Fibroblast of gingiva (primary cell): ENCODE measurements around the gene GDF11.
A peak's percentile ranks its signal among the peaks of the same experiment; 100 is the strongest.

Source experiments
- DNase-seq: peaks from one replicate; pipeline ENCODE4 v3.0.0-alpha.2; 2011; ENCODE audit warnings: low read depth

Gene GDF11

DNA sequence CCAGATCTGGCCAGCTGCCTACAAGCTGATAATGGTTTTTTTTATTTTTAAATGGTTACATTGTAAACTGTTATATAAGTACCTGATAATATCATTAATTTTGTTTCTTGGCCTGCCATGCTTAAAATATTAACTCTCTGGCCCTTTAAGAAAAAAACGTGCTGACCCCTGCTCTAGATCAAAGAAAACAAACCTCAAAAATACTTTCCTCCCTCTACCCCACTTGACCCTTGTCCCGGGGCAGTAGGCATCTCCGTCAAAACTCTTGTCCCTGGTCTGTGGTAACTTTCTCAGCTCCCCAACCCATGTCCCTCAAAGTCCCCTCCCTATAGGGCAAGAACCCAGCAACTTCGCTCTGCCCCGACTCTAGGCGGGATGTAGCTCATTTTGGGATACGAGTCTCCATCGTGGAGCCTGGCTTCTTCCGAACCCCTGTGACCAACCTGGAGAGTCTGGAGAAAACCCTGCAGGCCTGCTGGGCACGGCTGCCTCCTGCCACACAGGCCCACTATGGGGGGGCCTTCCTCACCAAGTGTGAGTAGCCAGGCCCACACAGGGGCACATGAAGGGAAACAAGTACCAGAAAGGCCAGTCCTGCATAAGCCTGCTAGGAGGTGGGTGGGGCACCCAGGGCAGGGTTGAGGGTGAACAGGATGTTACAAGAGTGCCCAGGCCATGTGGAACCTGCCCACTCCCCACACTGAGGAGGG, 19.3 kb upstream of the GDF11 start:
- peak; percentile 43 for DNase-seq

DNA sequence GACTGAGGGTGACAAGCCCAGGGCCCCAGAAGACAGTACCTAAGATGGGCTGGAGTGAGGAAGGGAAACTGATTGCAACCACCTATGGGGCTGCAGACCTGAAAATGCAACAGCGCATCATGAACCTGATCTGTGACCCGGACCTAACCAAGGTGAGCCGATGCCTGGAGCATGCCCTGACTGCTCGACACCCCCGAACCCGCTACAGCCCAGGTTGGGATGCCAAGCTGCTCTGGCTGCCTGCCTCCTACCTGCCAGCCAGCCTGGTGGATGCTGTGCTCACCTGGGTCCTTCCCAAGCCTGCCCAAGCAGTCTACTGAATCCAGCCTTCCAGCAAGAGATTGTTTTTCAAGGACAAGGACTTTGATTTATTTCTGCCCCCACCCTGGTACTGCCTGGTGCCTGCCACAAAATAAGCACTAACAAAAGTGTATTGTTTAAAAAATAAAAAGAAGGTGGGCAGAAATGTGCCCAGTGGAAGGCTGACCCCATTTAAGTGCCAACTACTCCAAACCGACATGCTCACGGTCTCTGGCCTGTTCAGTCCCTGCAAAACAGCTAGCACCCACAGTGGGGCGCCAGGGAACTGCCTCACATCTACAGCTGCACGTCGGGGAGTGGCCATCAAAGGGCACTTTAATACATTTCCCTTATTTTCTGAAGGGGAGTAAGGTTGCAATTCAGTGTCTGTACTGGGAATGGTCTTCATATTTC, 18.5 kb upstream of the GDF11 start:
- peak; percentile 77 for DNase-seq

DNA sequence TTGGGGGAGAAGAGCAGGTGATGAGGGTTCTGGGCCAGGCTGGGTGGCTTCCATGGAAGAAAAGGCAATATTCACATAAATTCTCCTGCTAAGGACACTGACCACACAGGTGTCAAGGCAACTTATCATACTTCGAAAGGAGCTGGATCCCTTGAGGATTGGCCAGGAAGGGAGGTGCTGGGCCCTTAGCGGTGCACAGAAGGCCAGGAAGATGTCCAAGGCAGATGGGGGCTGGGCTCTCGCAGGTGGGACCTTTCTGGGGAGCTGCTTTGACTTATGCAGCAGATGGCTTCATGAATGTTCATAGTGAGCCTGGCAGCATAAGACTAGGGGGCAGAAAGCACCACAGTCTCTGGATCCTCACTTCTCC, 18.0 kb upstream of the GDF11 start:
- no peak for DNase-seq

DNA sequence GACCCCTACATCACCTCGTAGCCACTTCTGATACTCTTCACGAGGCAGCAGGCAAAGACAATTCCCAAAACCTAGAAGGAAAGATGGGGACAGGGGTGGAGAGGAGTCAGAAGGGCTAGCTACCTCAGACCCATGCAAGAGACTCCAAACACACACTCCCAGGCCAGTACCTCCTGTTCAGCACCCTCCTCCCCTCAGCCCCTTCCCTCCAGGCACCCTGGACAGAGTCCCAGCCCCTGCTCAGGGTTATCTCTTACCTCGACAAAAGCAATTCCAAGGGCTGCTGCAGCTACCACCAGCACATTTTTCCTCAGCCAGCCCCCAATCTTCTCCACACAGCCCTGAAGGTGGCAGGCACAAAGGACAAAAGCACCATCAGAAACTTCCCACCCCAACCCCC, 17.4 kb upstream of the GDF11 start:
- no peak for DNase-seq

DNA sequence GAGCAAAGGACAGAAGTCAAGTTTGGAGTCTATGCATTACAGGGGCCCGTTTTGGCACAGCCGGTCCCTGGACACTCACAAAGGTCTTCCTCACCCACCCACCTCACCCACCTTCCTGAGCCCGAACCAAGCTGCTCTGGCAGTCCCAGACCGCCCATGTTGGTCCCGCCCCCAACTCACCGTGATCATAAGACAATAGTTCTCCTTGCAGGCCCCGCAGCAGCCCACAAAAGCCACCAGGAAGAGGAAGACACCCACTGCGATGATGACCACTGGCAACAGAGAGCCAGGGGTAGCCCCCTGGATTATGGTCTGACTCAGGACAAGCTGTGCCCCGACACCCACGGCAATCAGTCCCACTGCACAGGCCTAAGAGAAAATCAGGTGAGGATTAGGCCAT, 16.0 kb upstream of the GDF11 start:
- no peak for DNase-seq

DNA sequence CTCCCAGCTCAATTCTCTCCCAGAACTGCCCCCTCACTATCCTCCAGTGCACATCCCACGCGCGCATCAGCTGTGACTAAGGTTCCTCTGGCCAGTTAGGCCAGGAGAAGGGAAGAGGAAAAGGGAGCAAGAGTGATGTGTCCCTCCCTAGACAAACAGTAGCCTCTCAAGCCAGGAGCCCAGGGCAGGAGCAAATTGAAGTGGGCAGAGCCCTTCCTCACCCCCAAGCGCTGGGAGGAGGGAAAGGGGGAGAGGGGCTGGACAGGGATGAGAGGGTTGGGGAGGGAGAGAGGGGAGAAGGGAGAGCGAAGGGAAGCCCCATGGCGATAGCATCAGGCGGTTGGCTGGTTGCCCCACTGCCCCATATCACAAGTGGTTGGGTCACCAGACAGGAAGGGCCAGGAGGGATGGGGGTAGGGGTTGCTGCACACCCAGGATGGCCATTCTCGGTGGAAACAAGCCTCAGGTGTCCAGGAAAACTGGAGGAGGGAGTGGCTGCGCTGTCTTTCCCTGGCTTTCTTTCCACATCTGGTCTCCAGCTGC, 15.2 kb upstream of the GDF11 start:
- peak; percentile 65 for DNase-seq

DNA sequence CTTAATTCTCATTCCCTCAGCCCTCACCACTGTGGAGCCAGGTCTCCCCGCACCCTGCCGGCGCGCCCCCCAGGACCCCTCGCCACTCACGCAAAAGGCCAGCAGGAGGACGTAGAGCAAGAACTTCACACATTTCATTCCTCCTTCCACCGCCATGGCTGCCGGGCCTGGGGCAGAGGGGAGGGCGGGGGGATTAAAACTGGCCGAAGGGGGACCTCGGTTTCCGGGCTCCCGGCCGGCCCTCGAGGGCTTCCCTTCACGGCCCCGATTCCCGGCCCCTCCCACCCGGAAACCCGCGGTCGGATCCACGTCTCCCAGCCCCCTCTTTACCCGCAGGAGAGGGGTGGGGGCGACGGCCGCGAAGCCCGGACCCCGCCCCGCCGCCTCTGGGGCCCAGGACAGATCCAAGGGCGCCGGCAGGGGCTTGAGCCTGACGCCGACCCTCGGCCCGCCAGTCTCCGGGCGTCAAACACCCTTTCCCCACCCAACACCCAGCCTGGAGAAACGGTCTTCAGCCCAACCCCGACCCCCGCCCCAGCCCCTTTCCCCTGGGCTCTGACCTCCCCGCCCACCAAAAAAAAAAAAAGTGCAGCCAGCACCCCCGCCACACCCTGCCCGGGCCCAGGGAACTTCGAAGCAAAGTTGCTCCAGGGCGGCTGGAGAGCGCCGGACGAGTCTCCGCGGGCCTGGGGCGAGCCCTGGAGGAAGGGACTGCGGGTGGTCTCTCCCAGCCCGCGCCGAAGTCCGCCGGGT, 14.6 kb upstream of the GDF11 start:
- DNase-seq: peak; percentile 66

DNA sequence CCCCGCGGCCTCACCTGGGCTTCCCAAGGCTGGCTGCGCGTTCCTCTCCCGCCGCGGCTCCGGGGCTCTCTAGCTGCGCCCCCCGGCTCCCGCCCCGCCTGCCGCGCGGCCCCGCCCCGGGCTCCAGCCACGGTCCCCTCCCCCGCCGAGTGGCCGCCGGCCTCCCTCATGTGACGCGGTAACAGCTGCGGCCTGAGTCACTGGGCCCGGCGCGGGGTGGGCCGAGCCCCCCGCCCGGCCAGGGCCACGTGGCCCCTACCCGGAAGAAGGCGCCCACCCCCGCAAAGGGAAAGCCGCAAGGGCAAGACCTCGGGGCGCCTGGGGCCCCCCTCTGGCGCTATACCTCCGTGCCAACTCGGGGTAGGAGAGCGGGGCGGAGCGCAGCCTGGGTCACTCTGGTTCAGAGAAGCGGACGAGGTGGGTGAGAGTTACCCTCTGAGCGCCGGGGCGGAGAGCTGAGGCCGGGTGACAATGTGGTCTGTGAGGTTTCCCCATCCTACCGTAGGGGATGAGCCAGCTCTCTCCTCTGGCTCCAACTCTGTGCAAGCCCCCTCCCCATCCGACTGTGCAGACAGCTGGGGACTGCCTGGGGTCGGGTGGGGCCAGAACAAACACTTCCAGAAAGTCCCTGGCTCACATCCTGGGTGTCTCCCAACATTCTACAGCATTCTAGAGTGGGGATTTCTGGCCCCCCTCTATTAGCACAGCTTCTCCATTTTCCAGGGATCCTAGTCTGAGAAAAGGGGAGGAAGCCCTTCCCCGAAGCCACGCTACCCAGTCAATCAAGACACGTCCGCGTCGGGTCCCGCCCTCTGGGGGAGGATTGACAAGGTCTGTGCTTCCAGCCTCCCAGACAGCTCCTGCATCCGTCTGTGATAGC, 13.7 kb upstream of the GDF11 start, which contains the start of gene CD63:
TSS of gene CD63 (minus strand) at position 71 of the 880 bp plus-strand sequence. CDS start 668 bp downstream, outside the sequence.
- peak; percentile 95 for DNase-seq

DNA sequence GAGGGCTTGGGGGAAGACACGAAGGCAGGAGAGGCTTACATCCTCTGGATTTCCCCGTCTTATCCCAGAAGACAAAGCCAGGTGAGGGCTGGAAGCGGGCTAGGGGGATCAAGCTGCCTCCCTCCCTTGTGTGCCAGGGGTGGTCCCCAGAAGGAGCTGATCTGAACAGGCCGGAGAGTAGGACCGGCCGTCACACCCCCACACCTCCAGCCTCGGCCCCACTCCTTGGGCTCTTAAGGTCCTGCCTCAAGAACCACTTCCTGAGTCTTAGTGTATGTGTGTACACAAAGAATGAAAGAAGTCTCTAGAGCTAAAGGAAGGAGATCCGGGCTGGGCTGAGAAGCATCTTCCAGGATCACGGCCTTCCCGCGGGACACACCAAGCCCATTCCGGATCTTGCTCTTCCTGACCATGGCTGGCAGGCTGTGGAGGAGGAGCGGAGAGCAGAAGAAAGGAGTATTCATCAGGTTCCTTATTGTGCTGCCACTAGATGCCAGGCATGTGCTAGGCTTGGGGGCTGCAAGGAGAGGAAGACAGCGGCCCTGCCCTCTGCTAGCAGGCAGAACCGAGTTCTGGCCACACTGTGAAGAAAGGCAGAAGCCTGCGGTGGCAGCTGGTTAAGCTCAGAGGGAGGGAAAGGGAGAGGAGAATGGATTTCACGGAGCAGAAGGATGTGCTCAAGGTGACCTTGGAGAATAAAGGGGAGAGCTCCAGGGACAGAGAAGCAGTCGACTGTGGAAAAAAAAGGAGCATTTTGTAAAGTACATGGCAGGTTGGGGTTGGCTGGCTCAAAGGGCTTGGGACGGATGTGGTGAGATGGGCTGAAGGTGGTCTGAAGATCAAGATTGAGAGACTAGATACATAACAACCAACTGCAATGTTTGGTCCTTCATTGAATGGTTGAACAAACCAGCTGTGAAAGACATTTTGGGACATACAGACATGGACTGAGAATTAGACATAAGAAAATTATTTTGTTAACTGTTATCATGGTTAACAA, 12.8 kb upstream of the GDF11 start:
- DNase-seq: peak; percentile 52

DNA sequence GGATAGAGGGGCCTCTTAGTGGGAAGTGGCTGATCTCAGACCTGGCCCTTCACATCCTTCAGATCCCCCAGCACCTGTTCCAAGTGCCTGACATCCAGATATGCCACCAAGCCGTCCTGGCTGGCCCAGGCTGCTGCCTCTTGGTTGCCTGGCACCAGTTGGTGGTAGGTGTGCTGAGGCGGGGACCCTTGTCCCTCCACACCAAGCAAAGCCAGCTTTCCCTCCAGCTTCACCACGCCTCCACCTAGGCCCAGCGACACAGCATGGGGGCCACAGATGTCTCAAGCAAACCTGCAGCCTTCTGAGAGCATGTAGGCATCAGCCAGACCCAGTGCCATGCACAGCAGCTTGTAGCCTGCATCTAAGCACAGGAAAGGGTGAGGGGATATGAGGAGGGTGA, 10.6 kb upstream of the GDF11 start:
- no peak for DNase-seq

DNA sequence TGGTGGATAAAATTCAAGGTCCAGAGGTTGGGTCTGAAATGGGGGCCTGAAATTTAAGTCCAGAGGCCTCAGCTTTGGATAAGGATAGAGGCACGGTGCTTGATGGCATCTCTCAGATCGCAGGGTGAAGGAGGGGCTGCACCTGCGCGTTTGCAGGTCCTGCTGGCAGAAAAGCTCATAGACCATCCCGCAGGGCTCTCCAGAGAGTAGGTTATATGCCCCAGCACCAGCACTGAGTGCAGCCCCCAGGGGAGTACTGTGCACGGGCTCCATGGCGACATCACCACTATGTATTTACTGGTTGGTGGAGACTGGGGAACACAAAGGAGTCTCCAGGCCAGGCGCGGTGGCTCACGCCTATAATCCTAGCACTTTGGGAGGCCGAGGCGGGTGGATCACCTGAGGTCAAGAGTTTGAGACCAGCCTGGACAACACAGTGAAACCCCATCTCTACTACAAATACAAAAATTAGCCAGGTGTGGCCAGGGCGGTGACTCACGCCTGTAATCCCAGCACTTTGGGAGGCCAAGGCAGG, 9.8 kb upstream of the GDF11 start:
- DNase-seq: no peak

DNA sequence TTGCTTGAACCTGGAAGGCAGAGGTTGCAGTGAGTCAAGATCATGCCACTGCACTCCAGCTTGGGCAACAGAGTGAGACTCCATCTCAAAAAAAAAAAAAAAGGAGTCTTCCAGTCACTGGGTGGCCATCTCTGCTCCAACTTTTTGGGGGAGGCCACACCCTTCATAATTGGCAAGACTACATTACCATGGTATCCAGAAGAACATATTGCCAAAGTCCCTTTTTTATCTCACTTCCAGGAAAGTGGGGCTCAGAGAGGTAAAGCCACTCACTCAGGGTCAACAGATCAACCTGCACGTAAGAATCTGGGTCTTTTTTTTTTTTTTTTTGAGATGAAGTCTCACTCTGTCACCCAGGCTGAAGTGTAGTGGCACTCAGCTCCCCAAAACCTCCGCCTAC, 9.1 kb upstream of the GDF11 start:
- DNase-seq: peak; percentile 2

DNA sequence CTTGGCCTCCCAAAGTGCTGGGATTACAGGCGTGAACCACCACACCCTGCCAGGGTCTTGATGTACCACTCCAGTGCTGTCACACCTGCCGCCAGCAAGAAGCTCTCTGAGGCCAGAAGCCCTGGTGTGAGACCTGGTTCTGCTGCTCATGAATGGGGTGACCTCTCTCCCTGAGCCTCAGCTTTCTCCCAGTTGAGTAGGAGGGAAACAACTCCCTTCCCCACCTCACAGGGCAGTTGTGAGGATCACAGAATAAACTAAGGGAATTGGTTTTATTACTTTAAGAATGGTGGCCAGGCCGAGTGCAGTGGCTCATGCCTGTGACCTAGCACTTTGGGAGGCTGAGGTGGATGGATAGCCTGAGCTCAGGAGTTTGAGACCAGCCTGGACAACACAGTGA, 8.3 kb upstream of the GDF11 start:
- DNase-seq: no peak

DNA sequence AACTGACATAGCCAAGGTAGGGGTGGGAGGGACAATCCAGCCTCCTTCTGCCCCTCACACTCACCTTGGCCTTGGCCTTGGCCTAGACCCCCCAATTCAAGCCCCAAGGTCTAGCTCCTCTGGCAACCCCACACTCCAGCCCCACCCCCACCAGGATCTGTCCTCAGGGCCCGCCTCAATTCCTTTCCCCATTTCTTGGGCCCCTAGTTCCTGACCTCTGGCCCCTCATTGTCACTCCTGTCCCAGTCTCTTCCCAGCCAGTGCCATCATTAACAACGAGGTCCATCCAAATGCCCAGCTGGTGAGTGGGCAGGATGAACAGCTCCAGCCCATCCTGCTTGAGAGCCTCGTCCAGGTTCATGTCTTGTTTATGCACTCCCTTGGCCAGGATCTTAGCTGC, 6.8 kb upstream of the GDF11 start:
- no peak for DNase-seq

DNA sequence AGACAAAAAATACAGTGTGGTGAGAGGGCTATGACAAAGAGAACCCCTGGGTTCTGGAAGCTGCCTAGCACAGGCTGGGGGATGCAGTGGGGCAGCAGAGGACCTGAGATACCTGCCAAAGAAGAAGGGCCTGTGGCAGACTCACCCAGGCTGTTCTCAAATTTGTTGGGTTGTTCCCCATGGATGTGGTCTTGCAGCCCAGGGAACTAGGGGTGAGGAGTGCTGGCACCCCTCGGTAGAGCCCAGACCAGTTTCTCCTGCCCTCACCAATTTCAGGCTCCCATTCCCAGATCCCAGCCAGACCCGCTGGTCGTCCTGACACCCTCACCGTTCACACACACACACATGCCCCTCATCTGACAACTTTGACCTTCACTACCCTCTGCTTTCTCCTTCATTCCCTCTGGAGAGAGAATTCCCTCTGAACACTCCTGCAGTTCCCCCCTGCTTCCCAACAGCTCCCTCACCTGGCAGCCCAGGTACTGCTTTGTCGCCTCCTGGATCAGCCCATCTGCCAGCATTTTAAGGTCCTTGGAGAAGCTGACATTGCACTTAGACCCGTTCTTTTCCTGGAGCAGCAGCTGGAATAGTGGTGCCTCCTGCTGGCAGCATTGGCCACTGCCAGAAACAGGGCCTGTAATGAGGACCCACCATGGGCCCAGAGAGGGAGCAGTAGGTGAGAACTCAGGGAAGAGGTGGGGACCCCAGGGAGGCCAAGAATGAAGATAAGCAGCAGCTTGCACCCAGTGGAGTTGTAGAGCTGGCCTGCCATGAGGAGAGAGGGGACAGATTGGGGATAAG, 5.9 kb upstream of the GDF11 start:
- DNase-seq: peak; percentile 65

DNA sequence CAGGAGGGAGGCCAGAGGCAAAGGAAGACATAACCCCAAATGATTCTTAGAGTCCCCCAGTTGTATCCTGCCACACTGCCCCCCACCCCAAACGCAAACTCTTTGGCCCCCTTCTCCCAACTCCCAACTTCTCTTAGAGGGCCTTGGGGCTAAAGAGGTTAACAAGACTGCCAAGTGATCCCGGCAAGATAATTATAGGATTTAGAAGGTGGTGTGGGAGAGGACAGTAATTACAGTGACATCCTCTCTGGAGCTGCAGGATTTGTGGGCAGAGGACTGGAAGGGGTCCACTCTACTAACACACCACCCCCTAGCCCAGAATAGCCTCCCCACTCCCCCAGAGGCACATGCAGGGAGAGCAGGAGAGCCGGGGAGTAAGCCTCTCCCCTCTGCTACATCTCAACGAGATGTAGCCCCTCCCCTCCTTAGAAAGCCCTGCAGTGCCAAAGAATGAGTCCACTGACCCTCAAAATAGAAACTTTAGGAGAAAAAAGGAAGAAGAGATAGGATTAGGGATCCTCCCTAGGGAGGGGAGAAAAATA, 5.3 kb upstream of the GDF11 start:
- DNase-seq: no peak

DNA sequence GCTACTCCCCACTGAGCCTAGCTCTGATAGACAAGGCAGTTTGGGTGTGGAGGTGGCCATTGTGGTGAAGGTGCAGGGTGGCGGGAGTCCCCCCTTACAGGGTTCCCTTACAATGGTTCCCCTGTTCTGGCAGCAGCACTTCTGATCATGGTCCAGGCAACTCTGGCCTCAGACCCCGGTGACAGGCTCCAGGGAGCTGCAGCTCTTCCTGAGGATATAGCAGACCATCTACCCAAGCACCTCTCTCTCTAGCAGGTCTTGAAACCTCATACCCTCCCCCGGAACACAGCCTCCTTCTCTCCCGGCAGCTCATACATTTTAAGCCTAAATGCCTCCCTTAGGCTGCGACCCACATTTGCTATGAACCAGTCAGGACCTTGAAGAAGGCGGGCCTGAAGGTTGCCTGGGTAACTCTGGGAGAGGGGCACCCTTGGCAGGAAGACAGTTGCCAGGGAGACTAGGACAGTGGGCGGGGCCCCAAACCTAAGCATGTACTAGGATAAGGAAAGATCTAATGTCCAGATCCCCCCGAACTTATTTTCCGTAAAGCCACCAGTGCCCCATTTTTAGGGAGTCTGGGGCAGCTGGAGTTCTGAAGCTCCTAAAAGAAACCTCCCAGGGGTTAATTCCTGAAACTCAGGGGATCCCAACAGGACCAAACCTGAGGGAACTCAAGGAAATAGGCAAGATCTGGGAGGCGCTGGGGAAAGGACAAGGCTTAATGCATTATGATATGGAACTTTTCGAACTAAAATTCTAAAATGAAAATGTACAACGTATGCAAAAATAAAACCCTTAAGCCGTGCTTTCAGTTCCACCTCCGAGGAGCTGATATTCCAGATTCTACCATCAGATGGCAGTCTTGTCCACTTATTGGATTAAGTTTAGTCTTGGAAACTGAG, 4.5 kb upstream of the GDF11 start:
- peak; percentile 85 for DNase-seq

DNA sequence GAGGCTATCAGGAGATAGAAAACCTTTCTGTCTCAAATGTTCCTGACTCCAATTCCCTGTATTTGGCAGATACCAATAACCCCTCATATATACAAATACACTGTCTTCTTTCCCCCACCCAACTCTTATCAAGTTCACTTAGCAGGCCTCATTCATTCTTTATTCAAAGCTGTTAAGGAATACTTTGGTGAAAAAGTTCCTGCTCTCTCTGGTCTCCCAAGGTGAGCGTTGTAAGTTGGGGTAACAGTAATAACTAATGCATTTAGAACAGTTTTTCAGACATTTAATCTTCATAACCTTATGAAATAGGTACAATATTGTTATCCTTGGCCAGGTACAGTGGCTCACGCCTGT, 3.9 kb upstream of the GDF11 start:
- DNase-seq: no peak
